Body of pancreas (tissue), 4 donors: ENCODE data around the gene YARS2.

Source experiments
- POLR2A ChIP-seq, 3 donors: fragments of 450-650 bp; IDR thresholded peaks; one replicate each; pipeline ENCODE4 v1.6.1; 2016; ENCODE audit warnings: antibody characterized with exemption in 3 of 3, mild to moderate bottlenecking in 2 of 3
- TF ChIP-seq, protein P1 (sequence below), 7 experiments: fragments of 450-650 bp in 4 of 7; fragments of 200-600 bp in 3 of 7; sonication (generic) in 3 of 7; IDR thresholded peaks; one replicate each; pipeline ENCODE4 v1.5.1; 2016 to 2019; ENCODE audit warnings: antibody characterized with exemption in 7 of 7

DNA sequence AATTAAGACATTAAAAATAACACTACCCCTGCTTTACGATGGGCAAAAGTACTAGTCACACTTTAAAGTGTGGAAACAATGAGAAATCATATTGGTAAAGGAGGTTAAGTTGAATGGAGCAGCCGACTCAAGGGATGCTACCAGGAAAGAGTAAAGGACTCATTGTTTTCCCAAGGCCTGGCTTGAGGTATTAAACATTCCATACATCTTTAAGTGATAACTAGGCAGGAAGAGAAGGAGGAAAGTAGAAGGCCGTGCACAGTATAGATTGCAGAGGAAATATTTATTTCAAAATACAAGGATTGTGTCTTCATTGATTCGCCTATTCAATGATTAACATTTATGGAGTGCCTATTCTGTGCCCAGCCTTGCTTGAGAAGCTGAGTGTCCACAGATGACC is 20.6 kb upstream of the YARS2 start:
- TF ChIP-seq, protein P1, sequence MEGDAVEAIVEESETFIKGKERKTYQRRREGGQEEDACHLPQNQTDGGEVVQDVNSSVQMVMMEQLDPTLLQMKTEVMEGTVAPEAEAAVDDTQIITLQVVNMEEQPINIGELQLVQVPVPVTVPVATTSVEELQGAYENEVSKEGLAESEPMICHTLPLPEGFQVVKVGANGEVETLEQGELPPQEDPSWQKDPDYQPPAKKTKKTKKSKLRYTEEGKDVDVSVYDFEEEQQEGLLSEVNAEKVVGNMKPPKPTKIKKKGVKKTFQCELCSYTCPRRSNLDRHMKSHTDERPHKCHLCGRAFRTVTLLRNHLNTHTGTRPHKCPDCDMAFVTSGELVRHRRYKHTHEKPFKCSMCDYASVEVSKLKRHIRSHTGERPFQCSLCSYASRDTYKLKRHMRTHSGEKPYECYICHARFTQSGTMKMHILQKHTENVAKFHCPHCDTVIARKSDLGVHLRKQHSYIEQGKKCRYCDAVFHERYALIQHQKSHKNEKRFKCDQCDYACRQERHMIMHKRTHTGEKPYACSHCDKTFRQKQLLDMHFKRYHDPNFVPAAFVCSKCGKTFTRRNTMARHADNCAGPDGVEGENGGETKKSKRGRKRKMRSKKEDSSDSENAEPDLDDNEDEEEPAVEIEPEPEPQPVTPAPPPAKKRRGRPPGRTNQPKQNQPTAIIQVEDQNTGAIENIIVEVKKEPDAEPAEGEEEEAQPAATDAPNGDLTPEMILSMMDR (IDR thresholded peaks at IDR 0.05), result no peak
- TF ChIP-seq POLR2A (IDR thresholded peaks at IDR 0.05), result no peak
